Astrocyte of the cerebellum (primary cell): Measurements from ENCODE around the gene CXXC1.
A peak's percentile ranks its signal among the peaks of the same experiment; 100 is the strongest.

Source experiments
- DNase-seq: peaks from one replicate; pipeline ENCODE4 v3.0.0-alpha.2; 2011; ENCODE audit warnings: low read depth
- H3K4me3 ChIP-seq: 2 replicates; pipeline ENCODE4 v1.5.1; 2011; ENCODE audit warnings: mild to moderate bottlenecking, low read depth, low read length, moderate library complexity
- CTCF ChIP-seq: IDR thresholded peaks from 2 replicates; pipeline ENCODE4 v1.5.1; 2012; ENCODE audit warnings: low read length, low read depth, moderate library complexity, mild to moderate bottlenecking; ENCODE audit errors: missing control alignments
- in situ Hi-C: cut with HindIII; loops from 2 replicates; pipeline ENCODE4 v1.10.0; 2017; ENCODE audit warnings: low sequenced_read_pairs

CXXC1 gene

GRCh38 chr18:50287441-50288347 is at the start of gene CXXC1:
Gene CXXC1 (minus strand): TSS chr18:50287692. CDS start chr18:50287589, 103 bp downstream.
- in situ Hi-C loops, result no loop called here
- peak within 1 kb of the TSS; percentile 89 for H3K4me3 ChIP-seq
- peak; percentile 30 for TF ChIP-seq CTCF
- peak; percentile 99 for DNase-seq

- no peak for TF ChIP-seq CTCF
- H3K4me3 ChIP-seq, result no peak overlapping the region
- in situ Hi-C loops, result no loop called here
- no peak for DNase-seq
Observed at GRCh38 chr18:50334546-50335152, 47.2 kb upstream of the CXXC1 start.

- no peak for DNase-seq
- no peak for TF ChIP-seq CTCF
- in situ Hi-C loops, result no loop called here
- no peak overlapping the region for H3K4me3 ChIP-seq
Observed at GRCh38 chr18:50331691-50332090, 44.2 kb upstream of the CXXC1 start.

GRCh38 chr18:50330176-50330575 is 42.7 kb upstream of the CXXC1 start:
- no peak for TF ChIP-seq CTCF
- H3K4me3 ChIP-seq, result no peak overlapping the region
- DNase-seq, result no peak
- in situ Hi-C loops, result no loop called here

- H3K4me3 ChIP-seq, result no peak overlapping the region
- TF ChIP-seq CTCF, result no peak
- no peak for DNase-seq
- in situ Hi-C loops, result no loop called here
Observed at GRCh38 chr18:50327983-50328382, 40.5 kb upstream of the CXXC1 start.

- TF ChIP-seq CTCF, result no peak
- H3K4me3 ChIP-seq, result no peak overlapping the region
Observed at GRCh38 chr18:50320719-50321118, 33.2 kb upstream of the CXXC1 start.

More at GRCh38 chr18:50320719-50321118, 33.2 kb upstream of the CXXC1 start:
- in situ Hi-C loops, result no loop called here
- no peak for DNase-seq
